ENCODE data around the gene MTRR. TPM values are rescaled to one million over a fixed set of nuclear protein-coding genes. Genes with fewer than 3 reads are reported as not detected.

MTRR gene
- total RNA-seq, 2 donors from 2014 or later, result 40.6 to 47.0 TPM

GRCh38 chr5:7846327-7846726 is 22.6 kb upstream of the MTRR start:
- WGBS, 2 experiments (ENCODE audit: insufficient coverage in 1 of 2, insufficient read length in 1 of 2), result 82 to 86% methylated on average over 4 to 5 of the region's 5 CpGs
- Histone ChIP-seq H3K4me1 (ENCODE audit: control insufficient read depth, insufficient read depth, low read length) (no peaks in the 10 kb centered on the region), H3K9me3 (ENCODE audit: control insufficient read depth, low read length) (no peaks in the 10 kb centered on the region), H3K27ac (ENCODE audit: low read depth, low read length) (no peak overlapping the region), H3K9ac (ENCODE audit: extremely low read depth, low read length, poor library complexity, severe bottlenecking) (no peak overlapping the region), H3K36me3 (ENCODE audit: control insufficient read depth, insufficient read depth, low read length) (no peaks in the 10 kb centered on the region), H3K27me3 (ENCODE audit: control insufficient read depth, insufficient read depth, low read length, poor library complexity, severe bottlenecking) (peaks cover 31% of the 10 kb centered on the region), H3K4me3 (ENCODE audit: low read length) (no peak overlapping the region)
- Mint-ChIP-seq H3K36me3 (ENCODE audit: low read depth) (no peaks in the 10 kb centered on the region), H3K9me3 (peaks cover 3% of the 10 kb centered on the region), H3K27ac (no peak overlapping the region), H3K4me3 (no peak overlapping the region), H3K27me3 (ENCODE audit: insufficient read depth) (peaks cover 38% of the 10 kb centered on the region), H3K4me1 (peaks cover 5% of the 10 kb centered on the region)
- no peak for DNase-seq
- no peak for TF ChIP-seq CTCF (conservative IDR thresholded peaks at IDR 0.05)

- H3K9ac ChIP-seq (ENCODE audit: extremely low read depth, low read length, poor library complexity, severe bottlenecking), result no peak overlapping the region
- peaks cover 1% of the 10 kb centered on the region for H3K9me3 ChIP-seq (ENCODE audit: control insufficient read depth, low read length)
- no peak for DNase-seq
- H3K4me1 ChIP-seq (ENCODE audit: control insufficient read depth, insufficient read depth, low read length), result no peaks in the 10 kb centered on the region
- peaks cover 42% of the 10 kb centered on the region for H3K27me3 ChIP-seq (ENCODE audit: control insufficient read depth, insufficient read depth, low read length, poor library complexity, severe bottlenecking)
- no peak overlapping the region for H3K4me3 Mint-ChIP-seq
- peaks cover 47% of the 10 kb centered on the region for H3K27me3 Mint-ChIP-seq (ENCODE audit: insufficient read depth)
- TF ChIP-seq CTCF (conservative IDR thresholded peaks at IDR 0.05), result no peak
- H3K27ac ChIP-seq (ENCODE audit: low read depth, low read length), result no peak overlapping the region
- H3K27ac Mint-ChIP-seq, result no peak overlapping the region
- H3K4me3 ChIP-seq (ENCODE audit: low read length), result no peak overlapping the region
- no peaks in the 10 kb centered on the region for H3K36me3 ChIP-seq (ENCODE audit: control insufficient read depth, insufficient read depth, low read length)
- peaks cover 6% of the 10 kb centered on the region for H3K9me3 Mint-ChIP-seq
- peaks cover 5% of the 10 kb centered on the region for H3K4me1 Mint-ChIP-seq
- H3K36me3 Mint-ChIP-seq (ENCODE audit: low read depth), result no peaks in the 10 kb centered on the region
- WGBS, 2 experiments (ENCODE audit: insufficient coverage in 1 of 2, insufficient read length in 1 of 2), result 90 to 92% methylated on average over 2 of the region's 2 CpGs
Observed at GRCh38 chr5:7848296-7848695, 20.7 kb upstream of the MTRR start.

- peak overlapping the region; percentile 73 for H3K4me3 Mint-ChIP-seq
- H3K27ac Mint-ChIP-seq, result peak overlapping the region; percentile 48
- Histone ChIP-seq H3K27ac (ENCODE audit: low read depth, low read length) (no peak overlapping the region), H3K27me3 (ENCODE audit: control insufficient read depth, insufficient read depth, low read length, poor library complexity, severe bottlenecking) (peaks cover 42% of the 10 kb centered on the region), H3K36me3 (ENCODE audit: control insufficient read depth, insufficient read depth, low read length) (no peaks in the 10 kb centered on the region), H3K9me3 (ENCODE audit: control insufficient read depth, low read length) (peaks cover 12% of the 10 kb centered on the region), H3K4me1 (ENCODE audit: control insufficient read depth, insufficient read depth, low read length) (no peaks in the 10 kb centered on the region), H3K4me3 (ENCODE audit: low read length) (peak overlapping the region; percentile 77), H3K9ac (ENCODE audit: extremely low read depth, low read length, poor library complexity, severe bottlenecking) (no peak overlapping the region)
- 1 to 7% methylated on average over 22 to 44 of the region's 44 CpGs for WGBS, 2 experiments (ENCODE audit: insufficient coverage in 1 of 2, insufficient read length in 1 of 2)
- TF ChIP-seq CTCF (conservative IDR thresholded peaks at IDR 0.05), result peak; percentile 58
- peaks cover 1% of the 10 kb centered on the region for H3K36me3 Mint-ChIP-seq (ENCODE audit: low read depth)
- H3K4me1 Mint-ChIP-seq, result peaks cover 3% of the 10 kb centered on the region
- peaks cover 44% of the 10 kb centered on the region for H3K27me3 Mint-ChIP-seq (ENCODE audit: insufficient read depth)
- DNase-seq, result no peak
- H3K9me3 Mint-ChIP-seq, result peaks cover 14% of the 10 kb centered on the region
Observed at GRCh38 chr5:7849681-7850394, 19.1 kb upstream of the MTRR start.

Measured in endodermal cell (in vitro differentiated cells).